Measurements from ENCODE around the gene ITGA2.

Gene ITGA2

GRCh38 chr5:52989781-52990527, 802 bp downstream of the ITGA2 start:
- DNase-seq = no peak

GRCh38 chr5:52990528-52990925, 1.4 kb downstream of the ITGA2 start:
- no peak for DNase-seq

GRCh38 chr5:52993367-52993766, 4.2 kb downstream of the ITGA2 start:
- DNase-seq = no peak

- no peak for DNase-seq
These were observed 5.1 kb downstream of the ITGA2 start for GRCh38 chr5:52994266-52994665.

GRCh38 chr5:52995095-52995494, 5.9 kb downstream of the ITGA2 start:
- DNase-seq = no peak

GRCh38 chr5:52995914-52996313, 6.8 kb downstream of the ITGA2 start:
- no peak for DNase-seq

GRCh38 chr5:52996979-52997378, 7.8 kb downstream of the ITGA2 start:
- DNase-seq = no peak

GRCh38 chr5:52997424-52997823, 8.3 kb downstream of the ITGA2 start:
- DNase-seq = no peak

GRCh38 chr5:52998552-52999313, 9.6 kb downstream of the ITGA2 start:
- no peak for DNase-seq

- no peak for DNase-seq
These were observed 10.3 kb downstream of the ITGA2 start for GRCh38 chr5:52999344-52999949.

GRCh38 chr5:53001541-53001940, 12.4 kb downstream of the ITGA2 start:
- no peak for DNase-seq

- DNase-seq = no peak
These were observed 13.3 kb downstream of the ITGA2 start for GRCh38 chr5:53002491-53002890.

GRCh38 chr5:53003144-53003543, 14.0 kb downstream of the ITGA2 start:
- DNase-seq = no peak

- DNase-seq = no peak
These were observed 18.0 kb downstream of the ITGA2 start for GRCh38 chr5:53006911-53007890.

GRCh38 chr5:53008751-53009150, 19.6 kb downstream of the ITGA2 start:
- DNase-seq = no peak

- DNase-seq = no peak
These were observed 20.7 kb downstream of the ITGA2 start for GRCh38 chr5:53009816-53010215.

GRCh38 chr5:53010814-53011213, 21.7 kb downstream of the ITGA2 start:
- DNase-seq = no peak

- DNase-seq = no peak
These were observed 22.1 kb downstream of the ITGA2 start for GRCh38 chr5:53011233-53011632.

GRCh38 chr5:53013857-53014256, 24.7 kb downstream of the ITGA2 start:
- DNase-seq = no peak

- DNase-seq = no peak
These were observed 28.2 kb downstream of the ITGA2 start for GRCh38 chr5:53017383-53017782.

- DNase-seq = no peak
These were observed 28.7 kb downstream of the ITGA2 start for GRCh38 chr5:53017794-53018391.

GRCh38 chr5:53019320-53019719, 30.2 kb downstream of the ITGA2 start:
- DNase-seq = no peak

All from NCI-H1092 treated with DMSO at 0.1 percent for 48 hours (cell line).